NCI-H345 treated with DMSO at 0.1 percent for 48 hours (cell line): Measurements from ENCODE around the gene SLCO2A1.
A peak's percentile ranks its signal among the peaks of the same experiment; 100 is the strongest.

Experiments used
- DNase-seq: peaks from one replicate; lab custom pipeline; 2025; ENCODE audit not compliant: unreplicated experiment; lab: John Stamatoyannopoulos, UW

The SLCO2A1 gene

DNA sequence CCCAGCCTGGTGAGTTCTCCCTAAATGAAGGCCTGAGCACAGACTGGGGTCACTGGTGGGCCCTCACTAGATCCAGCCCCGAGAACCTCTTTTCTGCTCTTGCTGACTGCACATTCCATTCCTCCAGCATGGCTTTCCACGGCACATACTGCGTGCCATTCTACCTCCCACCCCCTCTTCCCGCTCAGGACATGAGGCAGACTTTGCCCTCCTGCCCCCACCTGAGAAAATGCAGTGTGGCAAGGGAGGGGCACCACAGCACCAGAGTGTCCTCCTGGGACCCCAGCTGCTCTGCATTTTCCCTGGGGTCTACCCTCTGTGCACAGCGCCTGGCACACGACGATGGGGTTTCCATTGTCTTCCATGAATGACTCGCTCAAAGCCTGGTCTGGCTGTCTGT, 6.1 kb upstream of the SLCO2A1 start:
- DNase-seq: no peak

DNA sequence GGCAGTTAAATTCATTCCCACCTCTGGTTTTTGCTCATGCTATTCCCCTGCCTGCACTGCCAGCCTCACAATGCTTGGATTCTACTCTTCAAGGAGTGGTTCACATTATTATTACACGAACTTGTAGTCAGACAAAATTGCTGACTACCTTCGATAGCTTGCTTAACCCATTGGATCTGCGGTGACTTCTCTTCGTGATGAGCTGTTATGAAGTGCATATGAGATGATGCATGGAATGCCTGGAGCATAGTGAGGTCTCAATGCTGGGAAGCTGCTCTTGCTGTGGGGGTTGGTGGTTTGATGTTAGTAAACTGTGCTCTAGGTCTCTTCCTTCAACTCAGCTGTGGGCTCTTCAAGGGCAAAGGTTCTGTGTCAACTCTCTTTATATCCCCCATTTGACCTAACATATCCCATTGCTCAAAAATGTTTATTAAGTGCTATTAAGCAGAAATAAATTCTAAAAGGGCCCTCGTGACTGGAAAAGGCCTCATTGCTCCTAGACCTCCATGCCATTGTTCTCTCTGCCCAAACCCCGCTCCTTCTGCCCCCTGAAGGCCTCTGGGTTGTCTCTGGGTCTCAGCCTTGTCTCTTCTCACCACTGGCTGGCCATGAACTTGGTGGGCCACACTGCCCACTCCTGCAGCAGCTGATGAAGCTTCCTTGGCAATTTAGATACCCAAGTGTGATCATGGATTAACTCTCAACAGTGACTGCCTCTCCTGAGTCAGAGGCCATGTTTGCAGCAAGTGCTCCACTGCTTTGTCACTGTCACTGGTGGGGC, 4.5 kb upstream of the SLCO2A1 start:
- no peak for DNase-seq

DNA sequence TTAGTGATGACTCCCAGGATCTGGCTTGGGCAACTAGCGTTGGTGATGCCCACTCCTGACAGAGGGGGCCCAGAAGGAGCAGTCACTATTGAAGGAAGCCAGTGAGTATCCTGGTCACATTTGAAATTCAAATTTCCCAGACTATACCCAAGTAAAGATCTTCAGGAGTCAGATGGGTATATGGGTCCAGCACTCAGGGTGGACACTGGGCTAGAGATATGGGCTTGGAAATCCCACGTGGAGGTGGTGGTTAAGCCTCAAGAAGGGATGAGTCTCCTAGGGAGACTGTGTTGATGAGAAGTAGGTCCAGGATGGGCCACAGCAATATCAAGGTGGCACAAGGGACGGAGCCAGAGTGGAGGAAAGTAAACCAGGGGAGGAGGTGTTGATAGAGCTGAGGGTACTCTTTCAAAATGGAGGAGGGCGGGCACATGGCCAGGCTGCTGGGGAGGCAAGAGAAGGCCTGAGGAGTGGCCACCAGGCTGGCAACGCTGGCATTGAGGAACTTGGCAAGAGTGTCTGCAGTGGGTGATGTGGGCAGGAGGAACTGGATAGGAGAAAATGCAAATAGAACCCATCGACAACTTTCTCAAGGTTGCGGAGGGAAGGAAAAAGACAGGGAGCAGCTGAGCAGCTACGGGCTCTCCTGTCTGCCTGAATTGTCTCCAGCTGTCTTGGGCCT, 3.7 kb upstream of the SLCO2A1 start:
- no peak for DNase-seq

DNA sequence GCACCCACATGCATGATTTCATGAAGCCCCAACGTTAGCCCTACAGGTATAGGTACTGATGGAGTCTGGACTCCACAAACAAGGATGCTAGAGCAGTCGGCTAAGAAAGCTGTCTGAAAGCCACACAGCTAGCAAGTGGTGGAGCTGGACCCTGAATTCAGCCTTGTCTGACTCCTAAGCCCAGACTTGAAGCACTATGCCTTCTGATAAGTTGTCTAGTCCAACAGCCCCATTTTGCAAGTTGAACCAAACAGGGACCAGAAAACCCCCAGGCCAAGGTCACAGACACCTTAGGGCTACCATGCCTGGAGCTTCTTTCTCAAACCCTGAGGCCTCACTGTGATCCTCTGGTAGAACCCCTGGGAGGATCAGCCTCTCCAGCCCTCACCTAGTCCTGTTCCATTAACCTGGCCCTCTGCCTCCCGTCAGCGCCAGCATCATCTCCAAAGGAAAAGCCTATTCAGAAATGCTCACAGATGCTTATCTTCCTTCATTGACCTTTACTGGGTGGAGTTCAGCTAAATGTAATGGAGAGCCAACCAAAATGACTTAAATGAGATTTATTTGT, 1.7 kb upstream of the SLCO2A1 start:
- DNase-seq: no peak

DNA sequence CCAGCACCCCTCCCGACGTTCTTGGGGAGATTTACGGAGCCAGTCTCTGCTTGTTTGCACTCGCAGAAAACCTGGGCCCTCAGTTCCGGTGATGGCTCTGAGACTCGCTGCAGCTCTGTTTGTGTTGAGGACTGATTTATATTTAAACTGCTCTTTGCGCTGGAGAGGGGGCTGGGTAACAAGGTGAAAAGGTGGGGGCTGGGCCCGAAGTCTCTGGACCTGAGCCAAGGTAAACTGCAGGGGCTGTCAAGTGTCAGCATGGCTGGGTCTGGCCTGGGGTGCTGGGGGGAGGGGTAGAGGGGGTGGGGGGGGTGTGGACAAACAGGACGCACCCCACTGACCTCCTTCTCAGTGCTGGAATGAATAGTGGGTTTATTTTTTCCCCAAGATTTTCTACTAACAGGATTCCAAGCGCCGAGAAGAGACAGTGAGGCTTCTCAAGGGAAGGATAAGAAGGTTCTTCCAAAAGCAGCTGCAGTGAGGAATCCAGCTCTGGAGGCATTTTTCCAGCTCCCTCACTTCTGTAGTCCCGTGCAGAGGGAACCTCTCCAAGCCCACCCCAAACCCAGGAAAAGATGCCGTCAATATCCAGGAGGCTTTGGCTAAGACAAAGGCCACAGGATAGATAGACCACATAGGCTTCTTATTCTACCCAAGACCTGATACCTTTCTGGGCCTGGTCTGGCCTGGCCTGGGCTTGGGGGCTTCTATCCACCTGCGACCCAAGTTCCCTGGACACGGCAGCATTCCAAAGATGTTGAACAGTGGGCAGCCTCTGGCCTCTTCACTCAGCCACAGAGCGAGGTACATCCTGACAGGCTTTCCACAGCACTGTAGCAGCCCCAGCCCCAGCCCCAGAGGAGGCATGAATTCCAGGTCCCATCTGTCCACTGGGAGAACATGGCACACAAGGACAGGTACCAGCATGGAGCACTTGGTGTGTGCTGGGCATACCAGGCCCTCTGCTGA, 938 bp upstream of the SLCO2A1 start:
- DNase-seq: peak; percentile 21

DNA sequence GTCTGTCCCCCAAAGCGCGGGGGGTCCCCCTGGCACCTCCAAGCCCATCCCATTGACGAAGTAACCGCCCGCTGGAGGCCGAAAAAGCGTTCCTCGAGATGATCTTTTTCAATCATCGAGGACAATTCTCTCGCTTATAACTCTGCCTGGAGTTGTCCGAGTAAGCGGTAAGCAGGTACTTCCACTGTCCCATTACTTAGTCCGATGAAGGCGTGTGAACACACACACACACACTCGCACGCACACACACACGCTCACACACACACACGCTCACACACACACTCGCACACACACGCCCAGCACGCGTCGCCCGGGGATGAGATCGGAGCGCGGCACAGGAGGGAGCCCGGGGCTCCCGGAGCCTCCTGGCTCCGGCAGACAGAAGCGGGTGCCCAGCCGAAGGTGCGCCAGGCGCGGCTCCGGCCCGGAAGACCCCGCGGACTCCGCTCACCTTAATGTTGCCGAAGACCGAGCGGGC, 430 bp downstream of the SLCO2A1 start:
- no peak for DNase-seq

DNA sequence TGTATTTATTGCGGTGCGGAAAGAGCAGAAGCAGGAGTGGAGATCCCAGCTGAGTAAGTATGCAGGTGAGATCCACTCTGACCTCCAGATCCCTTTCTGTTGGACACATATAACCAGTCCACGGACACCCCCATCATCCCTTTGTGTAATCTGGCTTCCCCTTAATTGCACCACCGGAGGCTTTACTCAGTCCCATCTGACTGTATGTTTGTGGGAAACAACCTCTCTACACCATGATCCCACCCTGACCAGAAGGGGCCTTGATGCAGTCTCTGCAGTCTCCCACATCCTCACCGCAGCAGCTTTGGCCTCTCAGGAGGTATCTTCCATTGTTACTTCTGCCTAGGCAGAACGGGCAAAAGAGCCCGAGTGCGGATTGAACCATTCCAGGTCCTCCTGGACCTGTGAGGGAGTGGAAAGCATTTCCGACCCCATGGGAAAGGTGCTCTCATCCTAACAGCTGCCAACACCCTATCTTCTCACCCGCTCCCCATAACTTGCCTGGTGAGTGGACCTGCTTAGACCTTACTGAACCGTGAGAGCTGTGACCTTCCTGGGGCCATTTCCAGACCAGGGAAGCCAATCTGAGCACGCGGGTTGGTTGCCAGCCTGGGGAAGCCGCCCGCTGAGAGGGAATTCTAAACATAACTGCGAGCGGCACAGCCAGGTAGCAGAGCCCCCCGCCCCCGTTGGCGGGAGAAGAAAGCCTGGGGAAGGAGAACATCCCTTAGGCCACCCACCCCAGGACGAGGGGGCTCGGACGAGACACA, 1.1 kb downstream of the SLCO2A1 start:
- DNase-seq: no peak

DNA sequence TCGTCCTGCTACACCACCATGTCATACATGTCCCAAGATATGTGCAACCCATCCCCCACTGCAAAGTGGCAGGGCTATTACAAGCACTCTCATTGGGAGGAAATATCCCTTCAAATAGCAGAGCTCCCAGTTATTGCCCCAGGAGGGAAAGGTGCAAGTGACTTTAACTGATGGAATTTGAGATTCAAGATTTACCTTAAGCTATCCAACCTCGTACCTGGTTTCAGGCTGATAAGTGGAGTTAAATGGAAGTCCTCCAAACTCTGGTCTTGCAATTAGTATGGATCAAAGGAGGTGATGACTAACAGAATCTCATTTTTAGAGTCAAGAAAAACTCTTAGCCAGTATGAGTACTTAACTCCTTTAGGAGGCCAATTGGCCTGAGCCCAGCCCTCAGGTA, 2.1 kb downstream of the SLCO2A1 start:
- DNase-seq: no peak

DNA sequence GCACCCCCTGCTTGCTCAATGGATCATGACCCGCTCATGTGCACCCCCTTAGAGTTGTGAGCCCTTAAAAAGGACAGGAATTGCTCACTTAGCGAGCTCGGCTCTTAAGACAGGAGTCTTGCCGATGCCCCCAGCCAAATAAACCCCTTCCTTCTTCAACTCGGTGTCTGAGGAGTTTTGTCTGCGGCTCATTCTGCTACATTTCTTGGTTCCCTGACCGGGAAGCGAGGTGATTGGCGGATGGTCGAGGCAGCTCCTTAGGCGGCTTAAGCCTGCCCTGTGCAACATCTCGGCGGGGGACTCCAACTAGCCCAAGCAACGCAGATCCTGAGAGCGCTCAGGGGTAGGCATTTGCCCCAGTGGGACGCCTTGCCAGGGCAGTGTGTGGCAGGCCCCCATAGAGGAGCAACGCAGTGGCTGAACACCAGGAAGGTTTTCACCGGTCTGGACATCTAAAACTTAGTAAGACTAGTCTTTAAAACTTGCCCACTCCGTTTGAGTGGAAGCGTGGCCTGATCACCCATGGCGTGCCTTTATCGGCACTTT, 9.5 kb downstream of the SLCO2A1 start:
- no peak for DNase-seq

DNA sequence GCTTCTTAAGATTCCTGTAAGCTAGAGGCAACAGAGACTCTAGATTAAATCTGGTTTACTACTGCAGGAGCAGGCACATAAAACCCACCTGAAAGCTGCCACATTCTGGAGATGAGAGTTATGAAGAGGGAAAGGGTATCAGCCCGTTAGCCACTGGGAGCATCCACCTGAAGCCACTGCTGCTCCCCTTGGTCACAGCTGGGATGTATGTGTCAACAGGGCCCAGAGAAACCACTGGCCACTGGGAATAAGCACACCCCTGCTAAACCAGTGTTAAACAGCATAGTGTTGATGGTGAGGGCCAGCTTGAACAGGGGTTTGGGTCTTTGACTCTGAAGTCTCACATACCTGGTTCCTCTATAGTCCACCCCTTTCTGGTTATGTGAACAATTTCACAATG, 10.9 kb downstream of the SLCO2A1 start:
- DNase-seq: no peak

DNA sequence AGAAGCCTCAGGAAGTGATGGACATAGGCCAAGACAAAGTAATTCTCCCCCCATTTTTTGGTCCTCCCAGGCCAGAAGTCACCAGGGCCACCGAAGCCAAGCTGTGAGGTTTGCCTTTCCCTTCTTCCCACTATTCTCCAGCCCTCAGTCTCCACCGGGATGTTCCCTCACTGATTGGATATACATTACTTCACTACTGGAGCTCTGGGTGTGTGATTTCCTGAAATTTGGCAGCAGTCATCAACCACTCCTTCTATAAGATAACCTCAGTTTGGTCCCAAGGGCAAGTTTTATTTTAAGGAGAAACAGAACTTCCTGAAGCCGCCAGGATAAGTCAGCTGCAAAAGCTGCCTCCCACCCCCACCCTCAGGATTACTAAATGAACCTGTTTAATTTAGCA, 11.3 kb downstream of the SLCO2A1 start:
- no peak for DNase-seq

DNA sequence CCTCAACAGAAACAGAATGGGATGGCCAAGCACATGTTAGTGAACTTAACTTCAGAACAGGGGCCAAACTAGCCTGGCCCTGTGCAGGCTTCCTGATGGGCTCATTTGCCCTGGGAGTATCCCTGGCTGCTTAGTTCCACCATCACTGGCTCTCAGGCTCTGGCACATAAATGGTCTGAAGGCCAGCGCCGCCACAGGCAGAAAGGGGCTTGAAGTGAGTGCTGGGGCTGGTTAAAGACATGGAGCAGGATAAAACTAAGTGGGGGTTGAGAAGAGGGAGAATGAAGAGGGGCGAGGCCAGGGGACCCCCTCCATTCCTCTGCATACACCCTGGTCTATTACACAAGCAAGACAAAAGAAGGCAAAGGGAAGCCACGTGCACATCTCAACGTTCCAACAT, 12.2 kb downstream of the SLCO2A1 start:
- no peak for DNase-seq

DNA sequence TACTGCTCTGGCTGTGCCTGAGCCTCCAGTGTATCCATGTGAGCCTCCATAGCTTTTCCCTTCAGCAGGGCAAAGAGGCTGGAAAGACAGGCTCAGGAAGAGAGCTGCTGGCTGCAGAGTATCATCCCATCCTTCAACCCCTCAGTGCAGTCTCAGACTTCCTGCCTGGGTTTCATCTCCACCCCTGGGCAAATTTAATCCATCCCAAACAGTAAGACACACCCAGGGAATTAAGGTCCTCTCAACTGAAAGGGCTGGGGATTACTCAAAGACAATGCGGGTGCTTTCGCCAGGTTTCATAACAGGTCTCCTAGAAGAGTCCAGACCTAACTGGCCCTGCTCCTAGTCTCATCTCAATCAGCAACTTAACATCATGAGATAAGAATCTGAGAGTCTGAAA, 15.5 kb downstream of the SLCO2A1 start:
- no peak for DNase-seq

DNA sequence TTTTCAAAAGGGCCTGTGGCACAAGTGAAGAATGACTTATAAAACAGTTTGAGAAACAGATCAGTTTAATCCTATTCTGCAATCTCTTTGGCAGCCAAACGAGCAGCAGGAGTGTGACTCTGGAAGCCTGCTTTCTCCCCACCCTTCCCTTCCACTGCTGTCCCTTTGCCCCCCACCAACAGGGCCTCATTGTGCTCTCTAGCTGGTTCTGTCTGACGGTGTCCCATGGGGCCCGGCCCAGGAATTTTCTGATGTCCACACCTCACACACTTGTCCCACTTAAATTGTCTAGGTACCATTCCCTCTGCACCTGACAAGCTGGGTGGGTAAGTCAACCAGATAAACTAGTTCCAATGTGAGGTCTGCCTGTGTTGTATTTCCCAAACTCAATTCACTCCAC, 16.4 kb downstream of the SLCO2A1 start:
- DNase-seq: no peak

DNA sequence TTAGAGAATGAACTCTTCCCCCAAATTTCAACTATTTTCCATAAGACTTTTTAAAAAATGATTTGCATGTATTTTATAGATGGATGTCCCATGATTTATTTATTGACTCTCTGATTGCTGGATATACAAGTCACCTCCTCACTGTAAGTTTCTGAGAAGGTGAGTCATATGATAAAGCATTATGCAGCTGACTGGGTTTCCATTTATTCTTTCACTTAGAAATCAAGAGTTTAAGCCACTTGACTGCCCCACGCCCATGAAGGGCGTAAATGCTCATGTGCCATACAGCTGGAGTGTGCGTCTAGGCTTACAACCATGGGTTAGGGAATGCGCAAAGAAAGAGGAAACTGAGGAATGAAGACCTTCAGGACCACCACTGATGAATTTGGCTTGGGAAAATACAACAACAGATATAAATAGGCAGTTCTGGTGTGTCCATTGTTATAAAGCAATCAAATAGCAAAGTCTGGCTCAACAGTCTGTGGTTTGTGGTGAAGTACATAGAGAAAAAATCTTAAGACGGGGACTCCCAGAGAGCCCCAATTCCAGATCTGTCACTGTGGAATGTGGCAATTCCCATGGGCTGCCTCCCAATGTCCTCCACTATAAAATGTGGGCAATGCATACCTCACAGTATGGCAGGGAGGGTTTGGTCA, 20.3 kb downstream of the SLCO2A1 start:
- DNase-seq: no peak

DNA sequence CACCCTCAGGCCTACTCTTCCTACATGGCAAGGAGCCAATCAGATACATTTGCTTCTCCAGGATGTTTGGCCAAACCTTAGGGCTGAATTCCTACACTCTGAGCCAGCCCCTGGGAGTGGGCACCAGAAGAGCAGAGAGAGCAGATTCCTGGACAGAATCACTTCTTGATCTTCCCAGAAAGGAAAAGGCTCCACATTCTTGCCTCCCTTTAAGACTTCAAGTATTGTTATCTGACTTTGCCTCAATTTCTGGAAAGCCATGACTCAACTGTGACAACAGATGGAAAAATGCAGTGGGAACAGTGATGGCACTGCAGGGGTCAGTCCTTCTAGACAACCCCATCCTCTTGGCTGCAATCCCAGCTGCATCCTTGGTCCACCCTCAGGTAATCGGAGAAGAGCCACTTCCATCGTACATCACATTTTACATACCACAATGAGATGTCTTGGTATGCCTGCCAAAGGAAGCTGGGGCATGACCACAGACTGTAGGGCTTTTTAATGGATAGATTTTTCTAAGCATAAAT, 21.0 kb downstream of the SLCO2A1 start:
- DNase-seq: no peak

DNA sequence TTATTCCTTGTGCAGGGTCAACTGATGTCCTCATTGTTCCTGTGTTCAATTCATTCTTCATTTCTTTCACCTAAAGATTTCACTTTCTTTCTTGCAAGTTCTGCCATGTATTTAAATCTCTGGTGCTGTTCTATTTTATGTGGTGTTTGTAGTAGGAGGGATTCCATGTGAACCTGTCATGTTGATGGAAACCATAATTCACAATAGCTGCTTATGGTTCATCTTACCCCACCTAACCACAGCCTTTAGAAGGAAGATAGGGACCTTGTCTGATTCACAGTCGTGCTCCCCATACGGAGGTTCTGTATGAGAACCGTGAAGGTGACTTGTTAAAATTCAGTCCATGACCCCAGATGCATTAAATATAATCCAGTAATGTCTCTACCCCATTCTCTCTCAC, 21.9 kb downstream of the SLCO2A1 start:
- no peak for DNase-seq

DNA sequence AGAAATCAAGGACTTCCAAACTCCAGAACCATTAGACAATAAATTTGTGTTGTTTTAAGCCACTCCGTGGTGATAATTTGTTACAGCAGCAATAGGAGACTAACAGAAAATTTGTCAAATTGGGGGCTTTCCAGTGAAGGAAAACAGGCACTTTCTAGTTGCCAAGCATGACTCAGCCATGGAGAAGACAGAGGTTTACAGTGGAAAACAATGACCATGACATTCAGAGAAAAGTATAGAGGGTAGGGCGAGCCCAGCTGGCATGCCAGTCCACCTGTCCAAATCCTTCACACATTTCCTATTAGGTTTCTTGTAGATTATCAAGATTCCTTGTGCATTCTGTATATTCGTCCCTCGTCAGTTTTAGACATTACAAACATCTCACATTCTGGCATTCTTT, 24.9 kb downstream of the SLCO2A1 start:
- no peak for DNase-seq

DNA sequence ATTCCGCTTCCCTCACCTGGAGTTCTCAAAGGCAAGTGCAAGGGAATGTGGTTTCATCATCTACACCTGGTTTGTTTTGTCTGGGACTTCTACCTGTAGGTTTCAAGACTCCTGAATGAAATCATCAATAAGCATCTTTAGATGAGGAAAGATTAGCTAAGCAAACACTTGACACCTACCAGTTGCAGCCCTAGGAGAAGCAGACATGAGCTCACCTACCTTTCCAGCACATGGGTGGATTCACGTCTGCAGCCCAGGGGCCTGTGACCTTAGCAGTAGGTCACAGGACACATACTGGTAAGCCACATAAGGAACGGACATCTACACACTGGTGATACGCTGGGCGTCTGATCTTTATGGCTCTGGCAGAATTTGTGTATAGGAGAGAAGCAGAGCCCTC, 26.7 kb downstream of the SLCO2A1 start:
- no peak for DNase-seq
